ENCODE measurements around the gene ZMIZ2.

- TF ChIP-seq, protein P1, sequence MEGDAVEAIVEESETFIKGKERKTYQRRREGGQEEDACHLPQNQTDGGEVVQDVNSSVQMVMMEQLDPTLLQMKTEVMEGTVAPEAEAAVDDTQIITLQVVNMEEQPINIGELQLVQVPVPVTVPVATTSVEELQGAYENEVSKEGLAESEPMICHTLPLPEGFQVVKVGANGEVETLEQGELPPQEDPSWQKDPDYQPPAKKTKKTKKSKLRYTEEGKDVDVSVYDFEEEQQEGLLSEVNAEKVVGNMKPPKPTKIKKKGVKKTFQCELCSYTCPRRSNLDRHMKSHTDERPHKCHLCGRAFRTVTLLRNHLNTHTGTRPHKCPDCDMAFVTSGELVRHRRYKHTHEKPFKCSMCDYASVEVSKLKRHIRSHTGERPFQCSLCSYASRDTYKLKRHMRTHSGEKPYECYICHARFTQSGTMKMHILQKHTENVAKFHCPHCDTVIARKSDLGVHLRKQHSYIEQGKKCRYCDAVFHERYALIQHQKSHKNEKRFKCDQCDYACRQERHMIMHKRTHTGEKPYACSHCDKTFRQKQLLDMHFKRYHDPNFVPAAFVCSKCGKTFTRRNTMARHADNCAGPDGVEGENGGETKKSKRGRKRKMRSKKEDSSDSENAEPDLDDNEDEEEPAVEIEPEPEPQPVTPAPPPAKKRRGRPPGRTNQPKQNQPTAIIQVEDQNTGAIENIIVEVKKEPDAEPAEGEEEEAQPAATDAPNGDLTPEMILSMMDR (IDR thresholded peaks at IDR 0.05), result no peak
- TF ChIP-seq POLR2AphosphoS5 (IDR thresholded peaks at IDR 0.05), result peak in 2 of 4 donors; percentile 8 to 37
Observed at GRCh38 chr7:44761207-44762161, 12.8 kb downstream of the ZMIZ2 start.
